SU-DHL-6 (cell line): ENCODE measurements around the gene LYPD3.

Experiments
- EZH2phosphoT487 ChIP-seq: fragments of 200-600 bp; sonication (generic), shearing (Covaris generic); conservative IDR thresholded peaks from 2 replicates; pipeline ENCODE4 v1.6.1; 2018; ENCODE audit warnings: mild to moderate bottlenecking, antibody characterized with exemption, low read length, moderate library complexity, mixed read lengths
- TF ChIP-seq, protein P1 (sequence below): fragments of 200-600 bp; sonication (generic); IDR thresholded peaks from one replicate; pipeline ENCODE4 v1.5.1; 2017; ENCODE audit warnings: antibody characterized with exemption, mild to moderate bottlenecking, low read length, moderate library complexity; ENCODE audit not compliant: insufficient read depth, poor library complexity, severe bottlenecking

- TF ChIP-seq, protein P1, sequence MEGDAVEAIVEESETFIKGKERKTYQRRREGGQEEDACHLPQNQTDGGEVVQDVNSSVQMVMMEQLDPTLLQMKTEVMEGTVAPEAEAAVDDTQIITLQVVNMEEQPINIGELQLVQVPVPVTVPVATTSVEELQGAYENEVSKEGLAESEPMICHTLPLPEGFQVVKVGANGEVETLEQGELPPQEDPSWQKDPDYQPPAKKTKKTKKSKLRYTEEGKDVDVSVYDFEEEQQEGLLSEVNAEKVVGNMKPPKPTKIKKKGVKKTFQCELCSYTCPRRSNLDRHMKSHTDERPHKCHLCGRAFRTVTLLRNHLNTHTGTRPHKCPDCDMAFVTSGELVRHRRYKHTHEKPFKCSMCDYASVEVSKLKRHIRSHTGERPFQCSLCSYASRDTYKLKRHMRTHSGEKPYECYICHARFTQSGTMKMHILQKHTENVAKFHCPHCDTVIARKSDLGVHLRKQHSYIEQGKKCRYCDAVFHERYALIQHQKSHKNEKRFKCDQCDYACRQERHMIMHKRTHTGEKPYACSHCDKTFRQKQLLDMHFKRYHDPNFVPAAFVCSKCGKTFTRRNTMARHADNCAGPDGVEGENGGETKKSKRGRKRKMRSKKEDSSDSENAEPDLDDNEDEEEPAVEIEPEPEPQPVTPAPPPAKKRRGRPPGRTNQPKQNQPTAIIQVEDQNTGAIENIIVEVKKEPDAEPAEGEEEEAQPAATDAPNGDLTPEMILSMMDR, result no peak
- TF ChIP-seq EZH2phosphoT487, result no peak
Observed at GRCh38 chr19:43462785-43463380, 2.5 kb downstream of the LYPD3 start.
